ENCODE data around the gene RPL3.

GRCh38 chr22:39296981-39297489 is 22.4 kb downstream of the RPL3 start:
- TF ChIP-seq, protein P1, sequence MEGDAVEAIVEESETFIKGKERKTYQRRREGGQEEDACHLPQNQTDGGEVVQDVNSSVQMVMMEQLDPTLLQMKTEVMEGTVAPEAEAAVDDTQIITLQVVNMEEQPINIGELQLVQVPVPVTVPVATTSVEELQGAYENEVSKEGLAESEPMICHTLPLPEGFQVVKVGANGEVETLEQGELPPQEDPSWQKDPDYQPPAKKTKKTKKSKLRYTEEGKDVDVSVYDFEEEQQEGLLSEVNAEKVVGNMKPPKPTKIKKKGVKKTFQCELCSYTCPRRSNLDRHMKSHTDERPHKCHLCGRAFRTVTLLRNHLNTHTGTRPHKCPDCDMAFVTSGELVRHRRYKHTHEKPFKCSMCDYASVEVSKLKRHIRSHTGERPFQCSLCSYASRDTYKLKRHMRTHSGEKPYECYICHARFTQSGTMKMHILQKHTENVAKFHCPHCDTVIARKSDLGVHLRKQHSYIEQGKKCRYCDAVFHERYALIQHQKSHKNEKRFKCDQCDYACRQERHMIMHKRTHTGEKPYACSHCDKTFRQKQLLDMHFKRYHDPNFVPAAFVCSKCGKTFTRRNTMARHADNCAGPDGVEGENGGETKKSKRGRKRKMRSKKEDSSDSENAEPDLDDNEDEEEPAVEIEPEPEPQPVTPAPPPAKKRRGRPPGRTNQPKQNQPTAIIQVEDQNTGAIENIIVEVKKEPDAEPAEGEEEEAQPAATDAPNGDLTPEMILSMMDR (IDR thresholded peaks at IDR 0.05; ENCODE audit: poor library complexity, severe bottlenecking): no peak
- TF ChIP-seq RAD21 (conservative IDR thresholded peaks at IDR 0.05) (no peak), REST (IDR thresholded peaks at IDR 0.05; ENCODE audit: borderline replicate concordance) (no peak), EZH2 (IDR thresholded peaks at IDR 0.05; ENCODE audit: borderline replicate concordance, insufficient read depth, low read length, poor library complexity, severe bottlenecking) (no peak)
